ENCODE data around the gene ZNF385D. TPM values are rescaled to one million over a fixed set of nuclear protein-coding genes. Genes with fewer than 3 reads are reported as not detected.

The ZNF385D gene
- total and polyA plus RNA-seq, 8 donors, result 1.6 to 28.6 (median 17.5) TPM

DNA sequence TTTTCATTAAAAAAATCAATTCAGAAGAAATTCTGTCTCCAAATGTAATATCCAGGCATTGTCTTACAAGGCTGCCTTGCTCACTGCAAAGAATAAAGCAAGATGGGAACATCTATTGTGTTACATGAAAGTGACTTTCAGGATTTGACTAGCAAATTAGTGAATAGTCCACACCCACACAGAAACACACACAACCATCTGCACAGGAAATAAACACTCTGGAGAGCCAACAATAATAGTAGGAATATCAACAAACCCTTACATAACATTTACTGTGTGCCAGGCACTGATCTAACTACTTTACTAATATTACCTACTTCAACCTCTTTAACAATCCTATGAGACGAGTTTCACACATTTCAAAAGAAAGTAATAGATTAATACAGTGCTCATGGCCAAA is 28.9 kb upstream of the ZNF385D start:
- Histone ChIP-seq H3K4me3 (no peak overlapping the region), H3K4me1 (no peaks in the 10 kb centered on the region), H3K9me3 (no peaks in the 10 kb centered on the region), H3K27ac (no peak overlapping the region), H3K36me3 (no peaks in the 10 kb centered on the region), H3K27me3 (no peaks in the 10 kb centered on the region)
- no peak for DNase-seq
- ATAC-seq, result no peak
- TF ChIP-seq, protein P1, sequence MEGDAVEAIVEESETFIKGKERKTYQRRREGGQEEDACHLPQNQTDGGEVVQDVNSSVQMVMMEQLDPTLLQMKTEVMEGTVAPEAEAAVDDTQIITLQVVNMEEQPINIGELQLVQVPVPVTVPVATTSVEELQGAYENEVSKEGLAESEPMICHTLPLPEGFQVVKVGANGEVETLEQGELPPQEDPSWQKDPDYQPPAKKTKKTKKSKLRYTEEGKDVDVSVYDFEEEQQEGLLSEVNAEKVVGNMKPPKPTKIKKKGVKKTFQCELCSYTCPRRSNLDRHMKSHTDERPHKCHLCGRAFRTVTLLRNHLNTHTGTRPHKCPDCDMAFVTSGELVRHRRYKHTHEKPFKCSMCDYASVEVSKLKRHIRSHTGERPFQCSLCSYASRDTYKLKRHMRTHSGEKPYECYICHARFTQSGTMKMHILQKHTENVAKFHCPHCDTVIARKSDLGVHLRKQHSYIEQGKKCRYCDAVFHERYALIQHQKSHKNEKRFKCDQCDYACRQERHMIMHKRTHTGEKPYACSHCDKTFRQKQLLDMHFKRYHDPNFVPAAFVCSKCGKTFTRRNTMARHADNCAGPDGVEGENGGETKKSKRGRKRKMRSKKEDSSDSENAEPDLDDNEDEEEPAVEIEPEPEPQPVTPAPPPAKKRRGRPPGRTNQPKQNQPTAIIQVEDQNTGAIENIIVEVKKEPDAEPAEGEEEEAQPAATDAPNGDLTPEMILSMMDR (IDR thresholded peaks at IDR 0.05), result no peak
- intact Hi-C loops (cut with DNase I), result no loop called here

DNA sequence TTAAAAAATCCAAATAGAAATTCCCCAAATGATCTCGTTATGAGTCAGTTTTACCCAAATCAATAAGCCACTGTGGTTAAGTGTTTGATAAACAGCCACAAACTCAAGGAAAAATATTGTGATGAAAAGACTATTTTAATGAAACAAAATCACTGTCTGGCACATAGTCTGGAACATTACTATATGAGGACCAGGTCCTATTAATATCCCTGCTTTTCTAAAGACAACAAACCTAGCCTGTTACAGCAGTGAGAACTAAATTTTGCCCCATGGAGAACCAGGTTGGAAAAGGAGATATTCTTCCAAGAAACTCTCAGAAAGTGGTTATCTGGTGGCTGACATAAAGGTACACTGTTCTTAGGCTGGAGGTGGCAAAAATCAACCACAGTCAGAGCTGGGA is 27.7 kb upstream of the ZNF385D start:
- H3K27ac ChIP-seq, result no peak overlapping the region
- TF ChIP-seq, protein P1 (IDR thresholded peaks at IDR 0.05), result no peak
- no peak overlapping the region for H3K4me3 ChIP-seq
- H3K27me3 ChIP-seq, result no peaks in the 10 kb centered on the region
- no peaks in the 10 kb centered on the region for H3K36me3 ChIP-seq
- DNase-seq, result no peak
- no peaks in the 10 kb centered on the region for H3K9me3 ChIP-seq
- no peak for ATAC-seq
- intact Hi-C loops (cut with DNase I), result no loop called here
- H3K4me1 ChIP-seq, result no peaks in the 10 kb centered on the region

DNA sequence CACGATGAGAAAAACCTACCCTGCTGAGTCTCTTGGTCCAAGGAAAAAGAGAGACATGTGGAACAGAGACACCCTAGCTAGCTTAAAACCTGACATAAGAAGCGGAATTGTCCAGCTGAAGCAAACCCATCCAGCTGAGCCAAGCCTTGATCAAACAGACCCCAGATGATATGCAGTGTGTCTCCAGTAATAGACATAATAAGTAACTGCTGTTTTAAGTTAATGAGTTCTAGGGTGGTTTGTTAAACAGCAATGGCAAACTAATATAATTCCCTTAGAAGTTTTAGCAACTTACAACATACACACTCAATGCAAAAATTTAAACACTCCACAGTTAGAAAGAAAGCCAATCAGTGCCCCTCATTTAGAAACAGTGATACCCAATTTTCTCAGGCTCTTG is 26.8 kb upstream of the ZNF385D start:
- DNase-seq (no peak), ATAC-seq (no peak)
- no peaks in the 10 kb centered on the region for H3K36me3 ChIP-seq
- H3K4me1 ChIP-seq, result no peaks in the 10 kb centered on the region
- H3K27ac ChIP-seq, result no peak overlapping the region
- intact Hi-C loops (cut with DNase I), result no loop called here
- TF ChIP-seq, protein P1 (IDR thresholded peaks at IDR 0.05), result no peak
- no peaks in the 10 kb centered on the region for H3K27me3 ChIP-seq
- no peak overlapping the region for H3K4me3 ChIP-seq
- H3K9me3 ChIP-seq, result no peaks in the 10 kb centered on the region

DNA sequence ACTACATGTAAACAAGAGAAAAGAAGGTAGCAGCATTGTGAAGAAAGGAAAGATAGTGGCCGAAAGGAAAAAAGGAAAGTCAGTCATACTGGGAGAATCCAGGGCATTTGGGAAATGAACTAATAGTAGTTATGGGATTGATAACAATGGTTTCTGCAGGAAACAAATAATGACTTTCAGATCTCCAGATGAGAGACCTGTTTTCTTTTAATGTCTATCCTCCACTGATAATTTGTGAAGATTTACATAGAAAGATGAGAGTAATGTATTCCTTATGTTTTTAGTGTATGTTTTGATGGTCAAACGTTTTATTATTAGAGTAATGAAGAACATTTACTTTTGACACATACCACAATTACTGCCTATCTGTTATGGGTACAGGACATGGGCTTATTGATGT is 15.0 kb upstream of the ZNF385D start:
- Histone ChIP-seq H3K27ac (no peak overlapping the region), H3K36me3 (no peaks in the 10 kb centered on the region), H3K9me3 (peaks cover 0 to 13% of the 10 kb centered on the region in 2 donors), H3K27me3 (no peaks in the 10 kb centered on the region), H3K4me1 (no peaks in the 10 kb centered on the region), H3K4me3 (no peak overlapping the region)
- no peak for DNase-seq
- intact Hi-C loops (cut with DNase I), result no loop called here
- no peak for ATAC-seq
- TF ChIP-seq, protein P1 (IDR thresholded peaks at IDR 0.05), result no peak

DNA sequence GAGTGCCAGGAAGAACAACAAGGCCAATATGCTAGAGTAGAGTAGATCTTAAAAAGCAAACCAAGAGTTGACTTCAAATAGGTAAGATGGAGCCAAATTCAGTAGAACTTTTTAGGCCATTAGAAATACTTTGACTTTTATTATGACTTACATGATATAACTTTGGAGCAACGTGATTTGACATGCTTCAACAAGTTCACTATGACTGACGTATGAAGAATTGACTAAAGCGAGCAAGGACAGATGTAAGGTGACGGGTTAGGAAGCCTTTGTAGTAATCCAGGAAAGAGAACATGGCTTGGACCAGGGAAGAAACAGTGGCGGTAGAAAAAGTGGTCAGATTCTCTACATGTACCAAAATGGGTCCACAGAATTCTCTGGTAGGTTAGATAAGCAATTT is 4.9 kb upstream of the ZNF385D start:
- TF ChIP-seq, protein P1 (IDR thresholded peaks at IDR 0.05), result no peak
- H3K27me3 ChIP-seq, result peaks cover 0 to 5% of the 10 kb centered on the region in 2 donors
- no peak overlapping the region for H3K4me3 ChIP-seq
- H3K36me3 ChIP-seq, result no peaks in the 10 kb centered on the region
- intact Hi-C loops (cut with DNase I), result loop anchor here in 1 of 2 donors (10.0 kb wide), 1 partner anchor 139 kb away; no protein-coding TSS in a partner anchor
- no peaks in the 10 kb centered on the region for H3K9me3 ChIP-seq
- H3K4me1 ChIP-seq, result no peaks in the 10 kb centered on the region
- DNase-seq, result no peak
- H3K27ac ChIP-seq, result no peak overlapping the region
- ATAC-seq, result no peak
